ENCODE measurements around the gene GPR107.

GPR107 gene

GRCh38 chr9:130100681-130101080 is 47.0 kb downstream of the GPR107 start:
- H4K20me1 ChIP-seq, result peaks cover 0 to 65% (median 3%) of the 10 kb centered on the region in 11 experiments; a peak in 8 of 22 replicates
- H3K36me3 ChIP-seq, result peaks cover 87 to 100% (median 96%) of the 10 kb centered on the region in 11 experiments
- no peak for TF ChIP-seq Cebpa-rat (IDR thresholded peaks at IDR 0.05)
- no peak overlapping the region; a peak in 1 of 22 replicates for H3K9ac ChIP-seq
- no peak overlapping the region for H3K27ac ChIP-seq
- no peaks in the 10 kb centered on the region for H3K27me3 ChIP-seq
- H3K4me3 ChIP-seq, result no peak overlapping the region
- peaks cover 6 to 30% (median 13%) of the 10 kb centered on the region in 10 experiments; a peak in 18 of 20 replicates for H3K4me1 ChIP-seq
- H3K9me3 ChIP-seq (replicated peaks in 1 of 11), result no peaks in the 10 kb centered on the region
- no peak overlapping the region for H3K4me2 ChIP-seq

GRCh38 chr9:130101915-130102314 is 48.2 kb downstream of the GPR107 start:
- Histone ChIP-seq H3K4me1 (peaks cover 6 to 24% (median 11%) of the 10 kb centered on the region in 10 experiments; a peak in 18 of 20 replicates), H3K36me3 (peaks cover 80 to 99% (median 90%) of the 10 kb centered on the region in 11 experiments), H3K27me3 (no peaks in the 10 kb centered on the region), H3K4me3 (no peak overlapping the region), H3K9me3 (replicated peaks in 1 of 11) (no peaks in the 10 kb centered on the region), H3K4me2 (no peak overlapping the region), H3K9ac (0 out of 22 replicates have a peak overlapping the region, but pooled peaks of 1 of the 11 experiments have one; percentile 14), H3K27ac (no peak overlapping the region), H4K20me1 (peaks cover 0 to 58% (median 0%) of the 10 kb centered on the region in 11 experiments; a peak in 7 of 22 replicates)
- TF ChIP-seq Cebpa-rat (IDR thresholded peaks at IDR 0.05), result no peak

GRCh38 chr9:130104491-130105193 is 50.9 kb downstream of the GPR107 start:
- Histone ChIP-seq H3K27me3 (no peaks in the 10 kb centered on the region), H3K36me3 (peaks cover 77 to 99% (median 86%) of the 10 kb centered on the region in 11 experiments), H3K4me2 (peak overlapping the region in 3 of 11 experiments; percentile 29 to 70 (median 50); a peak in 6 of 22 replicates), H3K4me1 (peaks cover 0 to 24% (median 5%) of the 10 kb centered on the region in 10 experiments; a peak in 9 of 20 replicates), H3K9me3 (replicated peaks in 1 of 11) (no peaks in the 10 kb centered on the region), H3K9ac (peak overlapping the region in 3 of 11 experiments; percentile 11 to 53 (median 26); a peak in 4 of 22 replicates), H4K20me1 (peaks cover 0 to 45% (median 0%) of the 10 kb centered on the region in 11 experiments; a peak in 7 of 22 replicates), H3K4me3 (no peak overlapping the region), H3K27ac (peak overlapping the region in 5 of 11 experiments; percentile 21 to 36 (median 29); a peak in 3 of 22 replicates)
- TF ChIP-seq Cebpa-rat (IDR thresholded peaks at IDR 0.05), result no peak

- no peaks in the 10 kb centered on the region for H3K9me3 ChIP-seq (replicated peaks in 1 of 11)
- H3K27me3 ChIP-seq, result no peaks in the 10 kb centered on the region
- peaks cover 0 to 55% (median 0%) of the 10 kb centered on the region in 11 experiments; a peak in 7 of 22 replicates for H4K20me1 ChIP-seq
- peaks cover 77 to 99% (median 87%) of the 10 kb centered on the region in 11 experiments for H3K36me3 ChIP-seq
- H3K4me2 ChIP-seq, result no peak overlapping the region
- TF ChIP-seq Cebpa-rat (IDR thresholded peaks at IDR 0.05), result no peak
- H3K9ac ChIP-seq, result no peak overlapping the region
- H3K27ac ChIP-seq, result no peak overlapping the region
- H3K4me1 ChIP-seq, result peaks cover 0 to 24% (median 5%) of the 10 kb centered on the region in 10 experiments; a peak in 9 of 20 replicates
- no peak overlapping the region for H3K4me3 ChIP-seq
Measured at GRCh38 chr9:130106860-130107233, 53.1 kb downstream of the GPR107 start.

- TF ChIP-seq Cebpa-rat (IDR thresholded peaks at IDR 0.05), result no peak
- Histone ChIP-seq H4K20me1 (peaks cover 0 to 60% (median 0%) of the 10 kb centered on the region in 11 experiments; a peak in 7 of 22 replicates), H3K4me3 (no peak overlapping the region), H3K27ac (no peak overlapping the region), H3K36me3 (peaks cover 77 to 99% (median 87%) of the 10 kb centered on the region in 11 experiments), H3K4me2 (no peak overlapping the region), H3K9me3 (replicated peaks in 1 of 11) (no peaks in the 10 kb centered on the region), H3K27me3 (no peaks in the 10 kb centered on the region), H3K9ac (0 out of 22 replicates have a peak overlapping the region, but pooled peaks of 1 of the 11 experiments have one; percentile 9), H3K4me1 (peaks cover 0 to 24% (median 5%) of the 10 kb centered on the region in 10 experiments; a peak in 9 of 20 replicates)
Measured at GRCh38 chr9:130107234-130107861, 53.6 kb downstream of the GPR107 start.

- Histone ChIP-seq H3K4me1 (peaks cover 0 to 23% (median 5%) of the 10 kb centered on the region in 10 experiments; a peak in 9 of 20 replicates), H3K4me2 (no peak overlapping the region), H3K4me3 (no peak overlapping the region), H3K36me3 (peaks cover 72 to 99% (median 86%) of the 10 kb centered on the region in 11 experiments), H3K9ac (no peak overlapping the region), H4K20me1 (peaks cover 0 to 65% (median 0%) of the 10 kb centered on the region in 11 experiments; a peak in 8 of 22 replicates), H3K9me3 (replicated peaks in 1 of 11) (no peaks in the 10 kb centered on the region), H3K27ac (no peak overlapping the region), H3K27me3 (no peaks in the 10 kb centered on the region)
- no peak for TF ChIP-seq Cebpa-rat (IDR thresholded peaks at IDR 0.05)
Measured at GRCh38 chr9:130107955-130108354, 54.2 kb downstream of the GPR107 start.

- peaks cover 57 to 98% (median 76%) of the 10 kb centered on the region in 11 experiments for H3K36me3 ChIP-seq
- no peaks in the 10 kb centered on the region for H3K27me3 ChIP-seq
- no peak overlapping the region for H3K4me2 ChIP-seq
- H3K4me1 ChIP-seq, result 0 out of 20 replicates have a peak, but pooled peaks cover 0 to 1% (median 0%) of the 10 kb centered on the region in 10 experiments
- no peak overlapping the region for H3K9ac ChIP-seq
- peaks cover 0 to 51% (median 0%) of the 10 kb centered on the region in 11 experiments; a peak in 7 of 22 replicates for H4K20me1 ChIP-seq
- no peak overlapping the region for H3K27ac ChIP-seq
- no peak overlapping the region for H3K4me3 ChIP-seq
- TF ChIP-seq Cebpa-rat (IDR thresholded peaks at IDR 0.05), result no peak
- H3K9me3 ChIP-seq (replicated peaks in 1 of 11), result no peaks in the 10 kb centered on the region
Measured at GRCh38 chr9:130110166-130110565, 56.5 kb downstream of the GPR107 start.

GRCh38 chr9:130110596-130111021 is 56.9 kb downstream of the GPR107 start:
- Histone ChIP-seq H3K9me3 (replicated peaks in 1 of 11) (no peaks in the 10 kb centered on the region), H3K4me2 (no peak overlapping the region), H3K36me3 (peaks cover 55 to 98% (median 78%) of the 10 kb centered on the region in 11 experiments), H3K27me3 (no peaks in the 10 kb centered on the region), H3K4me3 (no peak overlapping the region), H3K27ac (no peak overlapping the region), H4K20me1 (peaks cover 0 to 47% (median 0%) of the 10 kb centered on the region in 11 experiments; a peak in 7 of 22 replicates), H3K9ac (peak overlapping the region in 2 of 11 experiments; percentile 33 to 42; a peak in 1 of 22 replicates), H3K4me1 (no peaks in the 10 kb centered on the region)
- no peak for TF ChIP-seq Cebpa-rat (IDR thresholded peaks at IDR 0.05)

Measured in BLaER1 treated with 17β-estradiol and CSF1 and Interleukin-3, amounts not matched to agents 10 nM and 100 nM (cell line).